NB4 (cell line): ENCODE results near the gene ALDH4A1.

Experiments used
- POLR2A ChIP-seq: IDR thresholded peaks from 2 replicates; pipeline ENCODE4 v1.6.1; 2011; ENCODE audit warnings: mild to moderate bottlenecking; ENCODE audit not compliant: insufficient read length; ENCODE audit errors: extremely low read depth
- TF ChIP-seq, protein P1 (sequence below): IDR thresholded peaks from one replicate; pipeline ENCODE4 v1.5.1; 2012; ENCODE audit warnings: low read depth, low read length

DNA sequence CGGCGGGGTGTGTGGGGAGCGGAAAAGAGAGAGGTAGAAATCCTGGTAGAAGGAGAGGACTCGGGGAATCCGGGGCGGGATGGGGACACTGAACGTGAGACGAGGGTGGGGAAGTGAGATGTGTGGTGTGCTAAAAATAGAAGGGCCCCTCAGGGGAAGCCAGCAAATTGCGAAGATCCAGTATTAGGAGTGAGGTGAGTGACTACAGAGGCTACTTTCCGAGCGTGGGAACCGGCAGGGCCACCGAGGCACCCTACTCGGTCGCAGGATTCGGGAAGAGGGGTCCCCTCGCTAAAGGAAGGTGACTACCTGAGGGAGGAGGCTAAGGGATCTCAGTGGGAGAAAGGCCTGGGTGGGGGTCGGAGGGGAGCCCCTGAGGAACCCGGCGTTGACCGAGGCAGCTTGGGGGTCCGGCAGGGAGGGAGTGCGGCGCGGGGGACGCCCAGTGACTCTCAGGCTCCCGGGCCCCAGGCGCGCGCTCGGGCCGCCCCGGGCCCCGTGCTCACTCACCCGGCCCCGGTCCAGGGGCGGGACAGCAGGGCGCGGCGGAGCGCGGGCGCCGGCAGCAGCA lies 318 bp downstream of the ALDH4A1 start:
- TF ChIP-seq, protein P1, sequence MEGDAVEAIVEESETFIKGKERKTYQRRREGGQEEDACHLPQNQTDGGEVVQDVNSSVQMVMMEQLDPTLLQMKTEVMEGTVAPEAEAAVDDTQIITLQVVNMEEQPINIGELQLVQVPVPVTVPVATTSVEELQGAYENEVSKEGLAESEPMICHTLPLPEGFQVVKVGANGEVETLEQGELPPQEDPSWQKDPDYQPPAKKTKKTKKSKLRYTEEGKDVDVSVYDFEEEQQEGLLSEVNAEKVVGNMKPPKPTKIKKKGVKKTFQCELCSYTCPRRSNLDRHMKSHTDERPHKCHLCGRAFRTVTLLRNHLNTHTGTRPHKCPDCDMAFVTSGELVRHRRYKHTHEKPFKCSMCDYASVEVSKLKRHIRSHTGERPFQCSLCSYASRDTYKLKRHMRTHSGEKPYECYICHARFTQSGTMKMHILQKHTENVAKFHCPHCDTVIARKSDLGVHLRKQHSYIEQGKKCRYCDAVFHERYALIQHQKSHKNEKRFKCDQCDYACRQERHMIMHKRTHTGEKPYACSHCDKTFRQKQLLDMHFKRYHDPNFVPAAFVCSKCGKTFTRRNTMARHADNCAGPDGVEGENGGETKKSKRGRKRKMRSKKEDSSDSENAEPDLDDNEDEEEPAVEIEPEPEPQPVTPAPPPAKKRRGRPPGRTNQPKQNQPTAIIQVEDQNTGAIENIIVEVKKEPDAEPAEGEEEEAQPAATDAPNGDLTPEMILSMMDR = no peak
- no peak for TF ChIP-seq POLR2A
